GDM1 (cell line): ENCODE measurements around the gene MOG.

ENCODE experiments used
- DNase-seq: peaks from one replicate; lab custom pipeline; 2025; lab: John Stamatoyannopoulos, UW

The MOG gene

DNA sequence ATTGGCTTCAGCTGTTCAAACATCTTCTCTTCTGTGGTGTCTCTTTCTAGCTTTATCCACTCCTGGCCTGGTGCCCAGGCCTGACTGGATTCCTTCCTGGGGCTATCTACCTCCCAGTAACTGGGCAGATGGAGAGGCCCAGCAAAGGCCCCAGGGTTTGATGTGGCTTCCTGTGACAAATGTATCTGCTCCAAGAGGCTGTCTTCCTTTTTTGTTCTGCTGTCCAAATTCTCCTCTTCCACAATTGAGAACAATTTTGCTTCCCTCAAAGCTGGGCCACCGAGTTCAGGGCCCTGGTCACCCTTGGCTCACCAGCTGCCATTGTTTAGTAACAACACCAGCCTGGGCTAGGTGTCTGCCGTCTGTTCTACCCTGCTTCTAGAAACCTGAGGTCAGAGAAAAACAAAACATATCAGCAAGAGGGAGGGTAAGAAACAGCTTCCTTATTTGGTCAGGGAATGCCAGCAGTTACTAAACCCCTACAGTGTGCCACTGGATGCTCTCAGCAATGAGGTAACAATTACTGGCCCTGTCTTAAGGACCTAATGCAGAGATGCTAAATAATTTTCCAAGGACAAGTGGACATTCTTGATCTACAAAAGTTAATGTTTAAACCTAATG is 20.2 kb downstream of the MOG start:
- DNase-seq, result no peak

DNA sequence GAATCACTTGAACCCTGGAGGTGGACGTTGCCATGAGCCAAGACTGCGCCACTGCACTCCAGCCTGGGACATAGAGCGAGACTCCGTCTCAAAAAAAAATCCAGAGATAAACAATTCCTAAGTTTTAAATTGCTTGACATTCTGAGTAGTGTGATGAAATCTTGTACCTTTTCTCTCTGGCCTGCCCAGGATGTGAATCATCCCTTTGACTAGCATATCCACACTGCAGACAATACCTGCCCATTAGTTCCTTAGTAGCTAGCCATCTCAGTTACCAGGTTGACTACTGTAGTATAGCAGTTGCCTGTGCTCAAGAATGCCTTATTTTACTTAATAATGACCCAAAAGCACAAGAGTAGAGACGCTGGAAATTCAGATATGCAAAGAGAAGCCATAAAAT is 21.2 kb downstream of the MOG start:
- no peak for DNase-seq

- no peak for DNase-seq
These were observed 23.1 kb downstream of the MOG start for GRCh38 chr6:29679962-29680361.

GRCh38 chr6:29680416-29680815 is 23.5 kb downstream of the MOG start:
- DNase-seq, result no peak

GRCh38 chr6:29680904-29681303 is 24.0 kb downstream of the MOG start, which contains the start of gene ZFP57:
Gene ZFP57, minus strand, starts transcription at chr6:29681152. Its CDS starts 4,149 bp downstream, at chr6:29677003.
- DNase-seq, result no peak

DNA sequence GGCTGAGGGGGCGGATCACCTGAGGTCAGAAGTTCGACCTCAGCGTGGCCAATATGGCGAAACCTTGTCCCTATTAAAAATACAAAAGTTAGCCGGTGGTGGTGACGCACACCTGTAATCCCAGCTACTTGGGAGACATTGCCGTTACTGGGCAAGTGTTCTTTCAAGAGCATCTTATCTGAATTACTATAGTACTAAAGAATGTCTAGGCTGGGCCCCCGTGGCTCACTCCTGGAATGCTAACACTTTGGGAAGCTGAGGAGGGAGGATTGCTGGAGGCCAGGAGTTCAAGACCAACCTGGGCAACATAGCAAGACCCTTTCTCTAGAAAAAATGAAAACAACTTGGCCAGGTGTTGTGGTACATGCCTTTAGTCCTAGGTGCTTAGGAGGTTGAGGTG is 24.9 kb downstream of the MOG start:
- no peak for DNase-seq

GRCh38 chr6:29685718-29686326 is 28.9 kb downstream of the MOG start:
- no peak for DNase-seq

DNA sequence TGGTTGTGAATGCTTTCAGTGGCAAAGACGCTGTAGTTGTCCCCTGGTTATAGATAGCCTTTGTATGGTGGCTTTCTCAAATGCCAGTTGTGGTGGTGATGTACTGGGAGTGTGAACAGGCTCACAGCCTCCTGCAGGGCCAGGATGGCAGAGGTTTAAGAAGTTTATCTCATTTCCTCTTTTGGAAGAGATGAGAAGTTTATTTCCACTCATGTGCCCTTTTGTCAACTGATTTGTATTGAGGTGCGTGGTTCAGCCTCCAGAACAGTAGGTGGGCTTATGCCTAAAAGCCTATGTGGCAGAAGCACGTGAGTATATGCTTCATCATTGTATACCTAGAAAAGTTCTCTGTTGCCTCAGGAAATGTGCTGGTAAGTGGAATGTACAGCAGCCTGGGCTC is 37.7 kb downstream of the MOG start:
- no peak for DNase-seq

GRCh38 chr6:29696147-29697125 is 39.5 kb downstream of the MOG start:
- DNase-seq, result no peak

GRCh38 chr6:29702519-29703103 is 45.7 kb downstream of the MOG start:
- peak; percentile 14 for DNase-seq

DNA sequence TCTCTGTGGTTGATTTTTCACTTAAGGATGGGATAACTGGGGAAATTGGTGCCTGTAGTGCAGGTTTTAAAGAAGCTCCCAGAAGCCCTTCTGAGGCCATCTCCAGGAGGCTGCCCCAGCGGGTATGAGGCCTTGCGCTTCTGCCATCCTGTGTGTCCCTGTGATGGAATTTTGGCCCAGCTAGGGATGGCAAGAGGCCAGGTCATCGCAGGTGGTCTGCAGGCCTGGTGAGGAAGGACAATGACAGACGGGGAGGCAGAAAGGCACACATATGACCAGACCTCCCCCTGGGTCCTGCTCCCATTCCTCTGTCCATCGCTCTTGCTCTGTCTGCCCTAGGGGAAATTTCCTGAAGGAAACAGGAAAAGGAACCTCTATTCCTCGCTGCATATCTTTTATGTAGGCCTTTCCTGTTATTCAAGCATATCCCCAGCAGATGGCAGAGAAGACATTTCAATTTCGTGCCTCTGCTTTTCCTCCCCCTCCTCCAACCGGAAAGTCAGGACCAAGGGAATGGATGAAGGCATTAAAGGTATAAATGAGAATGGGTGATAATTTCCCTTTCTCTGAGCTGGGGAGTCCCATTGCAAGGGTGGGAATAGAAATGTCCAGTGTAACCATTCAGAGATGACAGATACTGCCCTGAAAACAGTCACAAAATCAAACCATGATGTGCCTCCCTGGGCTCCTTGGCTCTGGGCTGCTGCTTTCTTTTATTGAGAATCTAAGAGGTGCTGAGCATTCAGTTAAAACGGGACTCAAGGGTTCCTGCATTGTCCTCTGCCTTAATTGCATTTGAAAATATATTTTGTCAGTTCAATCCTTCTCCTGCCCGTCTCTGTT is 48.7 kb downstream of the MOG start:
- DNase-seq, result no peak

DNA sequence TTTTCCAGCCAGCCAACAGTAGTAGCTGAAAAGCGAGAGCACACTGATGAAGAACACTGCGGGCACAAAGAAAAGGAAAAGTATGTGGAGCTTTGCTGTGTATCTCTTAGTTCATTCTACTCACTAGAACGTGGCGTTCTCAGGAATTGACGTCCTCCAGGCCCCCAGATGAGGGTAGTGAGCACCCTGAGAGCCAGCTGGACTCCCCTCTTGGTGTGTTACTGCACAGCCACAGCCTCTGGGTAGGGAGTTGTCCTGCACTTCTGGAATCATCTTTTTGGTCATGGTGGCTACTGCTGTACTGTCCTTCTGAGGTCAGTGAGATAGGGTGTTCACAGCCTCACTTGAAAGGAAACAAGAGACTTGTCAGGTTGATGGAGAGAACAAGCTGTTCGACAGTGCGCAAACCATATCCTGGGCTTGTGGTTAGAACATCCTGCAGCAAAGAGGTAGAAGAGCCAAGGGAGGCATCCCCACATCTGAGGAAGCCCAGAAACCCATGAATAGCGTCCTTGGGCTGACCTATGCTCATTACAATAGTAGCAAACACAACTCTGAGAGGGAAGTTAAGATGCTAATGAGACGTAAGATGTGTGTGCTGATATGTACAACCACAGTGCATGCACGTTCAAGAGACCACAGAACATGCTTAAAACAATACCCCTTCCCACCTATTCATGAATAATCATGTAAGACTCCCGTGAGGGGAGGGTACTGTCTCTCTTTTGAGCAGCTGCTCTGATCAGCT is 51.7 kb downstream of the MOG start:
- no peak for DNase-seq

GRCh38 chr6:29709188-29709587 is 52.3 kb downstream of the MOG start:
- DNase-seq, result no peak

- DNase-seq, result no peak
These were observed 53.5 kb downstream of the MOG start for GRCh38 chr6:29710281-29710941.

DNA sequence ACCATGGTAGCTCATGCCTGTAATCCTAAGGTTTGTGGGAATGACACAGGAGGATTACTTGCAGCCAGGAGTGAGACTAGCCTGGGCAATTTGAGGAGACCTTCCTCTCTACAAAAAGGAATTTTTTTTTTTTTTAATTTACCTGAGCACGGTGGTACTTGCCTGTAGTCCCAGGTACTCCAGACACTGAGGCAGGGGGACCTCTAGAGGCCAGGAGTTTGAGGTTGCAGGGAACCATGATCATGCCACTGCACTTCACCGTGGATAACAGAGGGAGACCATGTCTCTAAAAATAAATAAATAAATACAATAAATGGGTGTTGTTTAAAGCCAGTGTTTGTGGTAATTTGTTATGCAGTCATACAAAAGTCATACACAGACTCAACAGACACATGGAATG is 64.0 kb downstream of the MOG start:
- no peak for DNase-seq
